NCI-H82 (cell line): ENCODE measurements around the gene ZDHHC19.
"Not testable (repeated sequence)": the region's sequence is repeated elsewhere in the genome, so short reads cannot be mapped to it uniquely, and the experiment has no call there.

ENCODE experiments used
- DNase-seq: peaks from one replicate; lab custom pipeline; 2025; lab: John Stamatoyannopoulos, UW

ZDHHC19 gene

DNA sequence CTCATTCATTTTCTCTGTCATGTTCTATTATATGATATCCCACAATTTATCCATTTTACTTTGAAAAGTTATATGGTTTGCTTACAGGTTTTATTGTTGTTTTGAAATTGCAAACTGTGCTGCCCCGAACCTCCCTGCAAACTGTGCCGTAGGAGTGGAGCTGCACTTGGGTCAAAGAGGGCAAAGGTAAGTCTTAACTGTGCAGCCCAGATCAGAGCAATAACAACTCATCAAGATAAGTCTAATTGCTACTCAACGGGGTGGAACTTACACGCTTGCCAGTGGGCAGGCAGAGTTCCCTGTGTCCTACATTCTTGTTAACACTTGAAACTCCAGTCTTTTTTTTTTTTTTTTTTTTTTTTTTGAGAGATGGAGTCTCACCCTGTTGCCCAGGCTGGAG lies 33.2 kb downstream of the ZDHHC19 start:
- no peak for DNase-seq

- no peak for DNase-seq
Measured at GRCh38 chr3:196177567-196177966, 33.6 kb downstream of the ZDHHC19 start.

DNA sequence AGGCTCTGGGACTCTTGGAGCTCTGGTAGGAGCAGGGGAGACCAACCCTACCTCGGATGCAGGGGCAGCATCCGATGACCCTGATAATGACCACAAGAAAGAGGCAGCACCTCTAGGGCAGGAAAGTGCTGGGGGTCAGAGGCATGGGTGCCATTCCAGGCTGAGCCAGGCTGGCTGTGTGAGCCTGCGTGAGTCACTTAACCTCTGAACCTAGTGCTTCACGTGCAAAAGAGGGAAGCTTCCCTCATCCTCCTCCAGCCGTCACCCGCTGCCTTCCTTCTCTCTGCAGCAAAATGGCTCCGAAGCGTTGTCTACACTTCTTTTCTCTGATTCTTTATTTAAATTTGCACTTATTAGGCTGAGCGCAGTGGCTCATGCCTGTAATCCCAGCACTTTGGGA lies 35.5 kb downstream of the ZDHHC19 start:
- DNase-seq: no peak

DNA sequence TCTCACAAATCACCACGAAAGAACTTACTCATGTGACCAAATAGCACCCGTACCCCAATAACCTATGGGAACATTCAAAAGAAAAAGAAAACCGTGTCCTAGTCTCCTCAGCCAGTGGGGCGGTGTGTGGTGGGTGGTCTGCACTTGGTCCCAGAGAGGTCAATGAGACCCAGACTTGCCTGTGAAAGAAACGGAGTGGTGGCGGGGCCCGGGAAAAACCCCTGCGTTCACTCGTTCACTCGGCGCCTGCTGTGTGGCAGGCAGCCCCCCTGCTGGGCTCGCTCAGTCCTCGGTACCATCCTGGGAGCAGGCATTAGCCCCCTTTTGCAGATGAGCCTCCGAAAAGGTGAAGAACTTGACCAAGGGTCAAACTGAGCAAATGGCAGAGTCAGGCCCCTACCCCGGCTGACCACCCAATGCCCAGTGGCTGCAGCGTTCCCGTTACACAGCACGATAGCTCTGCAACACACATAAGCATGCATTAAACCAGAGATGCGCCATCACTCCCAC lies 36.0 kb downstream of the ZDHHC19 start:
- DNase-seq: no peak

DNA sequence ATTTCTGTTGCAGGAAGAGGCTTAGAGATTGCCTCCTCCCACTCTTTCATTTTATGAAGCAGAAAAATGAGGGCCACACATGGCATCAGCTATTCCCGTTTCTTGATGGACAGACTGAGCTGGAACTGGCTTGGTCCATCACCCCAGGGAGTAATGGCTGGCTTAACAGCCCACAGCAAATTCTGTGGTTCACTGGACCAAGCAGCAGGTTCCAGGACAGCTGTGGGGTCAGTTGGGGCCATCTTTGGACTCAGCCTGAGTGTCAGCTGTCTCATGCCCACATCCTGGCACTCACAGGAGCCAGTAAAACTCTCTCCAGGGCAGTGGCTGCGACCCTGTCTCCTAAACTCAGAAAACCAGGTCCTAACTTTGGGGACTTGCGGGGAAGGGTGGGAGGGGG lies 36.5 kb downstream of the ZDHHC19 start:
- DNase-seq: no peak

DNA sequence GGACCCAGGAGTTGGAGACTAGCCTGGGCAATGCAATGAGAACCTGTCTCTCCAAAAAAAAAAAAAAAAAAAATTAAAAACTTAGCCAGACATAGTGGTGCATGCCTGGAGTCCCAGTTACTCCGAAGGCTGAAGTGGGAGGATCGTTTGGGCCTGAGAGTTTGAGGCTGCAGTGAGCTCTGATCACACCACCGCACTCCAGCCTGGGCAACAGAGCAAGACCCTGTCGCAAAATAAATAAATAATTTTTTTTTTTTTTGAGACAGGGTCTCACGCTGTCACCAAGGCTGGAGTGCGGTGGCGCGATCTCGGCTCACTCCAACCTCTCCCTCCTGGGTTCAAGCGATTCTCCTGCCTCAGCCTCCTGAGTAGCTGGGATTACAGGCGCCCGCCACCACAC lies 40.9 kb downstream of the ZDHHC19 start:
- DNase-seq: not testable (repeated sequence)

DNA sequence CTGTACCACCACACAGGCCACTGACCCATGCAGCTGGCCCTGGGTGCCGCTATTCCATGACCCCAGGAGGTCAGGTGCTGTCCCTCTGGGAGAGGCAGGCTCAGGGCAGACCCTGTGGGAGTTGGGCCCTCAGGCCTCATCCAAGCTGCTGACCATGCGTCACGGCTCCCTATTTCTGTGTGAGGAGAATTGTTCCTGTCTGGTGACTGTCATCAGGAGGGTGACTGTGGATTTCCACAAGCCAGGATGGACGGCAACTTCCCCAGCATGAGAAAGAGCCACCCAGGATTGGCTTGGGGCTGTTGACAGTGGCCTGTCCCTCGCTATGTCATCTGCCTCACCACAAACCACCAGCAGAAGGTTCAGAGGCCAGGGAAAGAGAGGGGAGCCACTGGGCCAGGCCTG lies 41.4 kb downstream of the ZDHHC19 start:
- no peak for DNase-seq

GRCh38 chr3:196168808-196169391 lies 42.3 kb downstream of the ZDHHC19 start:
- DNase-seq: no peak

- DNase-seq: no peak
Measured at GRCh38 chr3:196166741-196167140, 44.5 kb downstream of the ZDHHC19 start.

GRCh38 chr3:196165850-196166249 lies 45.4 kb downstream of the ZDHHC19 start:
- DNase-seq: no peak

- not testable (repeated sequence) for DNase-seq
Measured at GRCh38 chr3:196165006-196165575, 46.1 kb downstream of the ZDHHC19 start.

GRCh38 chr3:196164576-196164975 lies 46.6 kb downstream of the ZDHHC19 start:
- DNase-seq: no peak

DNA sequence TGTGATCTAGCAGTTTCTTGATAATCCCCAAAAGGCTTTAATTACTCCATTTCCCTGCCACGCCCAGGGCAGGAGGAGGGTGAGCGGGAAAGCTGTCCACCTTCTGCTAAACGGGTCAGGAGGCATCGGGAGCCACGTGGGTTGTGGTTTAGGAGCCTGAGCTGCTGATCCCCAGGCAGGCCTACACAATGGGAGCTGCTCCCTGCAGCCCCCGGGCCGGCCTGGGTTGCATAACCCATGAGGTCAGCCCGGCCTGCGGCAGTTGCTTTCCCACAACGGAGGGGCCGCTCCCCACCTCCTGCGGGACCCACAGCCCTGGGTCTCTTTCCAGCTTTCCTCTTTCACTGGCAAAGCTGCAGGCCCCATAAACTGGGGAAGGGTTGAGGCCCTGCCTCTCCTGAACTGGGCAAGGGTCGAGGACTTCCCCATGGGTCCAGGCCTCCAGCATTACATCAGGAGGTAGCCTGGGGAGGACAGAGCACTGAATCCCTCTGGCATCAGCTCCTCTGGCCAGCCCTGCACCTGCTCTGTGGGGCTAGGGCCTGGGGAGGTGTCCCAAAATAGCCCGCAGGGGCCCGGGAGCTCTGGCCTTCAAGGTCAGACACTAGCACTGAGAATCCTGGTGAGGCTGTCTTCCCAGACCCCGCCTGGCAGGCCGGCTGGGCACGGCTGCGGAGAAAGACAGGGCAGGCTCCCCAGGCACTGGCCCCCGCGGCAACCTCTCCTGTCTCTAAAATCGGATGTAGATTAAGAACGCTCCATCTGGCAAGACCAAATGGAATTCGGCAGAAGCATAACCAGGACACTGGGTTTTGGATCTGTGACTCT lies 47.3 kb downstream of the ZDHHC19 start:
- DNase-seq: peak; percentile 90

DNA sequence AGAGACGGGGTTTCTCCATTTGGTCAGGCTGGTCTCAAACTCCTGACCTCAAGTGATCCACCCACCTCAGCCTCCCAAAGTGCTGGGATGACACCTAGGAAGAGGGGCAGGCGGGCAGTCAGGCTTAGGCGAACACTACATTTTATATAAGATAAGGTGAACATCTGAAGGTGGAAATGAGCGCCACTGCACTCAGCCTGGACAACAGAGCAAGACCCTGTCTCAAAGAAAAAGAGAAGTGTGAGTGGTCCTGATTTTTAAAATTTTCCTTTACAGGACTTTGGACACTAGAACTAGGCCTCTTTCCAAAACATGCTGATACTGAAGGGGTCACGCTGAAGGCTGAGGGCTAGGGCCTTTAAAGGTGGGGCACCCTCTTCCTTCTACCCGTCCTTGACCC lies 48.0 kb downstream of the ZDHHC19 start:
- DNase-seq: no peak

GRCh38 chr3:196162679-196163078 lies 48.5 kb downstream of the ZDHHC19 start:
- no peak for DNase-seq

GRCh38 chr3:196159952-196160804 lies 51.0 kb downstream of the ZDHHC19 start:
- peak; percentile 68 for DNase-seq

GRCh38 chr3:196159526-196159925 lies 51.7 kb downstream of the ZDHHC19 start:
- no peak for DNase-seq

DNA sequence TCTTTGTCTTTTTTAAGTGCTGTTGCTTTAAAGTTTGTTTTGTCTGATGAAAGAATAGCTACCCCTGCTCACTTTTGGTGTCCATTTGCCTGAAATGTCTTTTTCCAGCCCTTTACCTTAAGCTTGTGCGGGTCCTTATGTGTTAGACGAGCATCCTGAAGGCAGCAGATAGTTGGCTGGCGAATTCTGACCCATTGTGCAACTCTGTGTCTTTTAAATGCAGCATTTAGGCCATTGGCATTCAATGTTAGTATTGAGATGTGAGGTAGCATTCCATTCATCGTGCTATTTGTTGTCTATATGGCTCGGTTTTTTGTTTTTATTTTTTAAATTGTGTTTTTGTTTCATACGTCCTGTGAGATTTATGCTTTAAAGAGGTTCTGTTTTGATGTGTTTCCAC lies 55.0 kb downstream of the ZDHHC19 start:
- DNase-seq: no peak

DNA sequence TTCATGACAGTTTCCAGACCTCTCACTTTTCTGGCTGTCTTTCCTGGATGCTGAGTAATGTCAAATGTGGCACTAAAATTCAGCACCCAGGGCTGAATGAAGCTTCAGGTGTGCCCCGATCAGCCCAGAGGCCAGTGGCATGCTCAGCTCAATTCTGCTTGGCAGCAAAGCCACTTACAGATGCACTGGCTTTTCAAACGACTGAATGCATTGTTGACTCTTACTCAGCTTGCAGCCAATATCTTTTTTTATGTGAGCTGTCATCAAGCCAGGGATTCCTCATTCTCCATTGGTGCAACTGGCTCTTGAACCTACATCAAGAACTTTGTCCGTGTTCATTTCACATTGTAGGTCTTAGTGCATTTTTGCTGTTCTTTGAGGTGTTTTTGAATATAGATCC lies 60.7 kb downstream of the ZDHHC19 start:
- DNase-seq: no peak

DNA sequence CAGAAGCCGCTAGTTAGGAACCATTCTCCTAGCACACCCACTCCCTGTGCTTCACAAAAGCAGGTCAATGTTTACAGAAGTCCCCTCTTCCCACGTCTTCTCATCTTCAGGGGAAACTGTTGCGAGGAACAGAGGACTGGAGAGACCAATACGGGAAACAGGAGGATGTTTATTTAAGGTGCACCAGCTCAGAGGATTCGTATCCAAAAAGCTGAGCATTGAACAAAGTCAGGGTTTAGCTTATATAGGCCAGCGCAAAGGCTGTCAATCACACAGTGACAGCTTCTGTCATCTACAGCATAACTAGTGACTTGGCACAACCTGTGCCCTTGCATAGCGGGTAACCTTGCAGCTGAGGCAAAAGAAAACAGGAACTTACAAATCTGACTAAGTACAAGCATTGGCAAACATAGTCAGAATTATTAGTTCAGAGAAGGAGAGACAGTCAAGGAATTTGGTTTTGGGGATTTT lies 61.3 kb downstream of the ZDHHC19 start:
- DNase-seq: no peak

GRCh38 chr3:196149375-196149774 lies 61.8 kb downstream of the ZDHHC19 start:
- DNase-seq: no peak
